Mesendoderm (in vitro differentiated cells): ENCODE measurements around the gene TLK1.
A peak's percentile ranks its signal among the peaks of the same experiment; 100 is the strongest.

Source experiments
- DNase-seq: peaks from one replicate; pipeline ENCODE4 v3.0.0; 2013
- H2AK5ac ChIP-seq: 2 replicates; pipeline ENCODE4 v1.6.1; 2013; ENCODE audit warnings: low read length, inconsistent platforms
- H2BK120ac ChIP-seq: 2 replicates; pipeline ENCODE4 v1.6.1; 2013; ENCODE audit warnings: low read depth, mild to moderate bottlenecking, low read length, moderate library complexity, mixed read lengths
- H2BK15ac ChIP-seq: replicated peaks from 2 replicates; pipeline ENCODE4 v1.6.1; 2013; ENCODE audit warnings: low read depth, mild to moderate bottlenecking, moderate library complexity
- H2BK5ac ChIP-seq: 2 replicates; pipeline ENCODE4 v1.6.1; 2013; ENCODE audit warnings: low read length, inconsistent platforms
- H3K18ac ChIP-seq: 2 replicates; pipeline ENCODE4 v1.6.1; 2013; ENCODE audit warnings: mild to moderate bottlenecking, low read length, mixed read lengths
- H3K23ac ChIP-seq: one replicate; pipeline ENCODE4 v1.6.1; 2013; ENCODE audit warnings: low read length
- H3K27ac ChIP-seq: 2 replicates; pipeline ENCODE4 v1.5.1; 2013; ENCODE audit warnings: low read depth, mild to moderate bottlenecking, inconsistent platforms, low read length, moderate library complexity
- H3K27me3 ChIP-seq: 2 replicates; pipeline ENCODE4 v1.6.1; 2013; ENCODE audit warnings: low read length, control low read depth, mild to moderate bottlenecking, inconsistent platforms; ENCODE audit not compliant: insufficient read depth, poor library complexity
- H3K36me3 ChIP-seq: 2 replicates; pipeline ENCODE4 v1.6.1; 2013; ENCODE audit warnings: low read length, inconsistent platforms; ENCODE audit not compliant: control insufficient read depth, insufficient read depth
- H3K4ac ChIP-seq: one replicate; pipeline ENCODE4 v1.6.1; 2013; ENCODE audit warnings: low read depth, mild to moderate bottlenecking, low read length, moderate library complexity
- H3K4me1 ChIP-seq: 2 replicates; pipeline ENCODE4 v1.6.1; 2013; ENCODE audit warnings: low read depth, low read length, inconsistent platforms; ENCODE audit not compliant: control insufficient read depth
- H3K4me2 ChIP-seq: 2 replicates; pipeline ENCODE4 v1.6.1; 2013; ENCODE audit warnings: low read length
- H3K4me3 ChIP-seq: 2 replicates; pipeline ENCODE4 v1.5.1; 2013; ENCODE audit warnings: mild to moderate bottlenecking, low read length
- H3K56ac ChIP-seq: one replicate; pipeline ENCODE4 v1.6.1; 2013; ENCODE audit warnings: low read length
- H3K79me1 ChIP-seq: 2 replicates; pipeline ENCODE4 v1.6.1; 2013; ENCODE audit warnings: low read length, inconsistent platforms
- H3K79me2 ChIP-seq: 2 replicates; pipeline ENCODE4 v1.6.1; 2013; ENCODE audit warnings: mild to moderate bottlenecking, low read length; ENCODE audit not compliant: control insufficient read depth, insufficient read depth
- H3K9ac ChIP-seq: 2 replicates; pipeline ENCODE4 v1.6.1; 2013; ENCODE audit warnings: low read length, inconsistent platforms
- H4K5ac ChIP-seq: one replicate; pipeline ENCODE4 v1.6.1; 2013; ENCODE audit warnings: low read length
- H4K8ac ChIP-seq: one replicate; pipeline ENCODE4 v1.6.1; 2013; ENCODE audit warnings: low read depth, mild to moderate bottlenecking, control low read depth, low read length, moderate library complexity
- WGBS: extraction: QIAGEN DNeasy Blood & Tissue Kit; methylation state at CpG from one replicate; pipeline ENCODE4 v1.1.7; 2013; ENCODE audit warnings: low lambda C conversion rate, missing lambda C conversion rate; ENCODE audit not compliant: insufficient coverage; ENCODE audit errors: extremely low coverage; 5-methylcytosine and 5-hydroxymethylcytosine counted together

Gene TLK1

GRCh38 chr2:171160956-171161740 is 455 bp upstream of the TLK1 start:
- peak overlapping the region; percentile 98 for H3K4ac ChIP-seq
- H2AK5ac ChIP-seq: no peak overlapping the region
- peak overlapping the region; percentile 41 for H3K4me2 ChIP-seq
- peak; percentile 68 for DNase-seq
- H3K79me2 ChIP-seq: peaks cover 30% of the 10 kb centered on the region
- H2BK5ac ChIP-seq: no peak overlapping the region
- peak overlapping the region; percentile 41 for H3K4me3 ChIP-seq
- H3K9ac ChIP-seq: peak overlapping the region; percentile 90
- H3K27ac ChIP-seq: peak overlapping the region; percentile 97
- no peak overlapping the region for H2BK15ac ChIP-seq
- peak overlapping the region; percentile 92 for H3K56ac ChIP-seq
- H2BK120ac ChIP-seq: peak overlapping the region; percentile 75
- H3K79me1 ChIP-seq: no peaks in the 10 kb centered on the region
- no peak overlapping the region for H3K23ac ChIP-seq
- H3K36me3 ChIP-seq: no peaks in the 10 kb centered on the region
- H4K5ac ChIP-seq: no peak overlapping the region
- no peaks in the 10 kb centered on the region for H3K27me3 ChIP-seq
- H3K4me1 ChIP-seq: no peaks in the 10 kb centered on the region
- WGBS: no CpG with 5 or more reads among the region's 65 CpGs
- peak overlapping the region; percentile 81 for H4K8ac ChIP-seq
- H3K18ac ChIP-seq: peak overlapping the region; percentile 100

- H2BK120ac ChIP-seq: peak overlapping the region; percentile 93
- H2BK15ac ChIP-seq: no peak overlapping the region
- H3K27me3 ChIP-seq: no peaks in the 10 kb centered on the region
- H3K18ac ChIP-seq: peak overlapping the region; percentile 100
- no CpG with 5 or more reads among the region's 38 CpGs for WGBS
- peak overlapping the region; percentile 97 for H3K27ac ChIP-seq
- no peak overlapping the region for H4K5ac ChIP-seq
- H3K56ac ChIP-seq: peak overlapping the region; percentile 92
- H3K79me1 ChIP-seq: no peaks in the 10 kb centered on the region
- H3K4me2 ChIP-seq: peak overlapping the region; percentile 56
- H2AK5ac ChIP-seq: no peak overlapping the region
- peaks cover 2% of the 10 kb centered on the region for H3K4me1 ChIP-seq
- peak overlapping the region; percentile 91 for H3K9ac ChIP-seq
- peak overlapping the region; percentile 82 for H3K4me3 ChIP-seq
- peak overlapping the region; percentile 98 for H3K4ac ChIP-seq
- no peaks in the 10 kb centered on the region for H3K36me3 ChIP-seq
- peak overlapping the region; percentile 81 for H2BK5ac ChIP-seq
- peak; percentile 71 for DNase-seq
- H4K8ac ChIP-seq: peak overlapping the region; percentile 83
- H3K23ac ChIP-seq: peak overlapping the region; percentile 97
- H3K79me2 ChIP-seq: peaks cover 37% of the 10 kb centered on the region
Observed at GRCh38 chr2:171159372-171160118, 1.1 kb downstream of the TLK1 start.

- Histone ChIP-seq H3K9ac (peak overlapping the region; percentile 91), H3K36me3 (no peaks in the 10 kb centered on the region), H3K4me1 (peaks cover 2% of the 10 kb centered on the region), H3K27me3 (no peaks in the 10 kb centered on the region), H3K18ac (peak overlapping the region; percentile 100), H2AK5ac (no peak overlapping the region), H3K23ac (no peak overlapping the region), H3K79me2 (peaks cover 43% of the 10 kb centered on the region), H3K4ac (no peak overlapping the region), H2BK120ac (no peak overlapping the region), H4K8ac (no peak overlapping the region), H3K27ac (no peak overlapping the region), H3K4me2 (peak overlapping the region; percentile 56), H2BK15ac (no peak overlapping the region), H3K4me3 (peak overlapping the region; percentile 82), H3K79me1 (no peaks in the 10 kb centered on the region), H4K5ac (no peak overlapping the region), H3K56ac (peak overlapping the region; percentile 92), H2BK5ac (no peak overlapping the region)
- no CpG with 5 or more reads among the region's 15 CpGs for WGBS
- DNase-seq: peak; percentile 41
Observed at GRCh38 chr2:171158790-171159371, 1.8 kb downstream of the TLK1 start.

- H3K79me1 ChIP-seq: no peaks in the 10 kb centered on the region
- DNase-seq: no peak
- H3K27ac ChIP-seq: no peak overlapping the region
- H4K8ac ChIP-seq: no peak overlapping the region
- H3K18ac ChIP-seq: no peak overlapping the region
- H3K4me3 ChIP-seq: peak overlapping the region; percentile 4
- no peak overlapping the region for H3K23ac ChIP-seq
- no peak overlapping the region for H3K4ac ChIP-seq
- H2AK5ac ChIP-seq: no peak overlapping the region
- peak overlapping the region; percentile 2 for H3K9ac ChIP-seq
- H2BK120ac ChIP-seq: no peak overlapping the region
- no peaks in the 10 kb centered on the region for H3K27me3 ChIP-seq
- H3K36me3 ChIP-seq: no peaks in the 10 kb centered on the region
- WGBS: 100% methylated on average over 1 of the region's 9 CpGs
- no peak overlapping the region for H4K5ac ChIP-seq
- peaks cover 49% of the 10 kb centered on the region for H3K79me2 ChIP-seq
- H3K4me1 ChIP-seq: peaks cover 2% of the 10 kb centered on the region
- H3K4me2 ChIP-seq: peak overlapping the region; percentile 37
- no peak overlapping the region for H2BK15ac ChIP-seq
- H3K56ac ChIP-seq: no peak overlapping the region
- H2BK5ac ChIP-seq: no peak overlapping the region
Observed at GRCh38 chr2:171158036-171158789, 2.5 kb downstream of the TLK1 start.

- Histone ChIP-seq H2BK120ac (no peak overlapping the region), H3K4me1 (peaks cover 2% of the 10 kb centered on the region), H4K8ac (no peak overlapping the region), H3K27me3 (no peaks in the 10 kb centered on the region), H3K4ac (no peak overlapping the region), H3K79me1 (no peaks in the 10 kb centered on the region), H3K23ac (no peak overlapping the region), H3K18ac (no peak overlapping the region), H2BK15ac (no peak overlapping the region), H3K36me3 (no peaks in the 10 kb centered on the region), H3K9ac (no peak overlapping the region), H2AK5ac (no peak overlapping the region), H3K4me3 (no peak overlapping the region), H4K5ac (no peak overlapping the region), H3K4me2 (no peak overlapping the region), H3K27ac (no peak overlapping the region), H2BK5ac (no peak overlapping the region), H3K56ac (no peak overlapping the region), H3K79me2 (peaks cover 58% of the 10 kb centered on the region)
- no CpG with 5 or more reads among the region's 3 CpGs for WGBS
- DNase-seq: no peak
Observed at GRCh38 chr2:171157109-171157500, 3.6 kb downstream of the TLK1 start.
